GM21367 (cell line): ENCODE data around the gene DGCR6L.
"Not testable (repeated sequence)": the region's sequence is repeated elsewhere in the genome, so short reads cannot be mapped to it uniquely, and the experiment has no call there.

Source experiments
- ATAC-seq: cut with Tn5 transposase; IDR thresholded peaks from one replicate; pipeline ENCODE4 v1.9.1; 2021; ENCODE audit not compliant: unreplicated experiment

DGCR6L gene

GRCh38 chr22:20328569-20328930 is 8.7 kb upstream of the DGCR6L start:
- ATAC-seq = not testable (repeated sequence)

DNA sequence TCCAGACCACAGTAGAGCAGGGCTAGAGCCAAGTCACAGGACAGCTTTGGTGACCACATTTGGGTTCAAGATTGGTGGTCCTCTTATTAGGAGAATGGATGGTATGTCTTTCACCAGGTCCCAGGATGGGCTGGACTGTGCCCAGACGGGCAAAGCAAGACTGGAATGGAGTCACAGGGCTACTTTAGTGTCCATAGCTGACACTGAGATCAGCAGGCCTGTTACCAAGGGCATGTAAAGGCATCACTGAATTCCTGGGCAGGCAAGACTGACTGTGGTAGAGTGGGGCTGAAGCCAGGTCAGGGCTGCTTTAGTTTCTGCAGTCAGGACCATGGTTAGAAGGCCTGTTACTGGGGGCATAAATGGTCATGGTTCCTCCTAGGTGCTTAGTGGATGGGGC is 6.1 kb upstream of the DGCR6L start:
- ATAC-seq = not testable (repeated sequence)

DNA sequence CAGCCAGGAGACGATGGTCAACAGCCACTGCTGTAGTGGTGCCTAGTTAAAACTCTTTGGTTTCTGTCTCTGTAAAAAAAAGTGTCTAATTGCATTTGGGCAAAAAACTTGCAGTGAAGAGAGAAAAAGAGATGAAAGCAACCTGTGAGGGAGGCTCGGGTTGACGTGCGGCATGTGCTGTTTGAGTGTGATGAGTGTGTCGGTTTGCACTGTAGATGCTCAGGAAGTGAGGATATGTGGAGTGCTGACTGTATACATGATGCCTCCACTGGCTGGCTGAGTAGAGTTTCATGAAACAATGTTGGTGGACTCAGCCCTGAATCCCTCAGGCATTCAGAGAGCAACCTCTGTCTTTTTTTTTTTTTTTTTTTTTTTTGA is 4.3 kb upstream of the DGCR6L start:
- ATAC-seq = no peak

DNA sequence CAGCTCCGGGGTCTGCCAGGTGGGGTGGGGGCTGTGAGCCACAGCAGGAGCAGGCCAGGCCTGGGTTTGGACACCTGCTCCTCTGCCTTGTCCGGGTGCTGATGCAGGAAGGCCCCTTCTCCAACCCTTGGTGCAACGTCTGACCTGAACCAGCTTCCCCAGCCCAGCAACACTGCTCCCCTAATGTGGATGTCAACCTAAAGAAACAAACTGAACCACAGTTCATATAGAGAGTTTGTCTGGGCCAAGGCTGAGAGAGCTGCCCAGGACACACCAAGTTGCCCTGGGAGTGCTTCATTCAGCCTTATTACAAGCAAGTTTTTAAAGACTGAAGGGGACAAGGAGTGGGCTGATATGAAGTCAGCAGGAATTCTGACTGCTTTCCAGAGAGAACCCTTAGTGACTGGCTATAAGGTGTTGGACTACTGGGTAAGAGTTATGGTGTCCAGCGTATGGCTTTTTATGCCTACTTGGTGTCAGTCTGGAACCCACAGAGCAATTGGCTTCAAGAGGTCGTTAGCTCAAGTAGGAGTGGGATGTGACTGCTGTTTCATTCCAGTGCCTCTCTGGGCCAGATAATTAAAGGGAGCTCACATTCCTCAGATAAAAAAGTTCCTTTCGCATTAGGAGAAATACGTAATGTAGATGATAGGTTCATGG is 1.8 kb upstream of the DGCR6L start:
- not testable (repeated sequence) for ATAC-seq

- not testable (repeated sequence) for ATAC-seq
These were observed 1.0 kb upstream of the DGCR6L start for GRCh38 chr22:20320659-20321551.

DNA sequence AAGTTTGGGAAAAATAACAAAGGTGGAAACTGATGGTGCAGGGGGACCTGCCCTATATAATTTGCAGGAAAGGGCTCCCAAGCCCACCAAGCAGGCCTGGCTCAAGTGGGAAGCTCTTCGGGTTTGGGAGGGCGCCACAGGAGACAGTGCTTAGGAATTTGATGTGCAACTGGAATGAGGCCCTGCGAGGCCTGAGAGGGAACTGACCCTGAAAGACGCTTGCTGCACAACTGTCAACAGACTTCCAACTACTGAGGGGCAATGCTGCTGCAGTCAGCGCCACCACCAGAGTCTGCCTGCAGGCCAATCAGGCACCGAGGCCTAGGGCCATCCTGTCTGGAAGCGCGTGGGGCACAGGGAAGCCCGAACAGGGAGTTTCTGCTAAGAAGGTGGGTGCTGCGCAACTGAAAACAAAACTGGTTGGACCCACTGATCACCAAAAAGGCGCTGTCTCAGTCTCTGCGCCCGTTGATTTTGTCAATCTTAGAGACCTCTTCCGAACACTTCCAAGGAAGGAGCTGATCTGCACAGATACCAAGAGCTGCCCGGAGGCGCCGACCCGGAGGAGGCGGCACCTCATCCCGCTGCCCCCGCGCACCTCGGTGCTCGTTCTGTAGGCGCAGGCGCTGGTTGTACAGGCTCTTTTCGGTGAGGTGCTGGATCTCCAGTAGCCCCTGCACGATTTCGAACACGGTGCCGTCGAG is 667 bp downstream of the DGCR6L start:
- ATAC-seq = peak; percentile 10

GRCh38 chr22:20318043-20318688 is 1.7 kb downstream of the DGCR6L start:
- ATAC-seq = not testable (repeated sequence)

- not testable (repeated sequence) for ATAC-seq
These were observed 2.3 kb downstream of the DGCR6L start for GRCh38 chr22:20317402-20318042.

DNA sequence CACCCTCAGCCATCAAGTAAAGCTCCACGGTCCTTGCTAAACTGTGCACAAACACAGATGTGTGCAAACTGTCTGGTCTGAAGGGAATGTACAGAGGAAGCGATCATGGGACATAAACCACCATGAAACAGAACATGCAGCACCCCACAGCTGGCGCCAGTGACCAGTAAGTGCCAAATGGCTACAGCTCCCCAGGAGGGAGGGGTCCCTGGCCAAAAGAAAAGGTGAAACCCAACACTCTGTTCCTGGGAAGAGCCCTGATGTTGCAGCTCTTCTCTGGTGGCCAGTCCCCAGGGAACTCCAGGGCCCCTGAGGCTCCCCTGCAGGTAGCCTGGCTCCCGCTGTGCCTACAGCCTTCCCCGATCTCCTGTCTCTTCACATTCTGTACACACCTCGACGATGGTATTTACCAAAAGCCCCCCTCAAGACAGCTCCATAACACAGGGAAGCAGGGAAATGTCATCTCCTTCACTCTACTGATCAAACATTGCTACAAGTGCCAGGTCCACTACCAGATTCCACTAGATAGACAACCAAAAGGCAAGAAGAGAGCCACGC is 2.9 kb downstream of the DGCR6L start:
- no peak for ATAC-seq

DNA sequence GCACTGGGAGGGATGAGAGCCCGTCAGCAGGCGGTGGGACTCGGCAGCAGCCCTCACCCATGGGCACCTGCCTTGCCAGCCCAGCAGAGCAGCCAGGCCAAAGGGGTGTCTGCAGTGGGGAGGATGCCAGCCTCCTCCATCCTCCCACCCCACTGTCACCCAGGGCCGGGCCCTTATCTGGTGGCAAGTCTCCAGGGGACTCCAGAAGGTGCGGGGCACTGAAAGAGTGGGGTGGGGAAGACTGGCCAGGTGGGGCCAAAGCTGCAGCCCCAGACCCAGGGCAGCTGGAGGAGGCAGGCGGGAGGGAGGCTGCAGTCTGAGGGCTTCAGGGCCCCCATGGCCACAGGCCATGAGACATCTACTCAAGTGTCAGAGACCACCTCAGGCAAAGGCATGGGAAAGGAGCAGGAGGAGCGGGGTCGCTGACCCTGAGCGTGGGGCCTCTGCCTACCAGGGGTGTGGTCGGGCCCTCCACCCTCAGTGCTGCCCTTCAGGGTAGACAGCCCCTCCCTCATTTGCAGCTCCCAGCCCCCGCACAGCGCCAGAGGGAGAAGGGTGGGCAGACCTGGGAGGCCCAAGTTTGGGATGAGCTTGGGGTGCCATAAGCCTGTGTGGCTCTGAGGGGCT is 3.5 kb downstream of the DGCR6L start:
- ATAC-seq = no peak

- ATAC-seq = no peak
These were observed 4.3 kb downstream of the DGCR6L start for GRCh38 chr22:20315337-20316216.

DNA sequence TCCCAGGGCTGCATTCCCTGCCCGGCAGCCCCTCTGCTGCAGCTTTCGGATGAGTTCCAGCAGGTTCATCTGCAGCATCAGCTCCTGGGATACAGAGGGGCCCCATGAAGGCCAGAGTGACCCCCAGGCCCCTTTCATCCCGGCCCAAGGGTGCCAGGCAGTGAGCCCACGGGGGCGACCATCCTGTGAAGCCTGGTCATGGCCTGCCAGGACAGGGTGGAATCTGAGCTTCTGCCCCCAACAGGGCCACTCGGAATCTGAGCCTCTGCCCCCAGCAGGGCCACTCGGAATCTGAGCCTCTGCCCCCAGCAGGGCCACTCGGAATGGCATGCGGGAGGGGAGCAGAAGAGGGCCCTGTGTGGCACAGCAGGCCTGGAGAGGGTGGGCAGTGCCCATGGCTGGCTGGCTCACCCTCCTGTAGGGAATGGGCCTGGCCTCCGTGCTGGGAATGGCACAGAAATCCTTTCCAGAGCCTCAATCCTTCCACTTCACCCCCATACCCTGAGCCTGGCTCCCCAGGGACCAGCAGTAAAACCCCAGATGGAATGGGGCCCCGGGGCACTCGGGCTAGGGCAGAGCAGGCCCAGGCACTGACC is 5.0 kb downstream of the DGCR6L start:
- not testable (repeated sequence) for ATAC-seq

DNA sequence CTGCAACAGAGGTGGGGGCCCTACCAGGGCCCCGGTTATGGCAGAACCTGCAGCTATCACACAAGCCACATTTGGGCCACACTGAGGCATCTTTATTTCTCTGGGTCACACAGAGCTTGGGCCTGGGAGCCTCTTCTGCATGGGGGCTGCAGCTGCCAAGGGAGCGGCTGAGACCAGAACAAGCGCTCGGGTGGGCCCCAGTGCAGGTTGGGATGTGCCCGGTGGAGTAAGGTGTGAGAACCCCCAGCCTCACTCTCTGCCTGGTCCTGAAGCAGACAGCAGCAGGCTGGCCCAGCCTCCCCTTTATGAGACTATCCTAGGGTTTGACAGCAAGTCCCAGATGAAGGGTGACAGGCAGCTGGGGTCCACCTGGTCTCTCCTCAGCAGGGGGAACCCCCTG is 5.7 kb downstream of the DGCR6L start:
- not testable (repeated sequence) for ATAC-seq

DNA sequence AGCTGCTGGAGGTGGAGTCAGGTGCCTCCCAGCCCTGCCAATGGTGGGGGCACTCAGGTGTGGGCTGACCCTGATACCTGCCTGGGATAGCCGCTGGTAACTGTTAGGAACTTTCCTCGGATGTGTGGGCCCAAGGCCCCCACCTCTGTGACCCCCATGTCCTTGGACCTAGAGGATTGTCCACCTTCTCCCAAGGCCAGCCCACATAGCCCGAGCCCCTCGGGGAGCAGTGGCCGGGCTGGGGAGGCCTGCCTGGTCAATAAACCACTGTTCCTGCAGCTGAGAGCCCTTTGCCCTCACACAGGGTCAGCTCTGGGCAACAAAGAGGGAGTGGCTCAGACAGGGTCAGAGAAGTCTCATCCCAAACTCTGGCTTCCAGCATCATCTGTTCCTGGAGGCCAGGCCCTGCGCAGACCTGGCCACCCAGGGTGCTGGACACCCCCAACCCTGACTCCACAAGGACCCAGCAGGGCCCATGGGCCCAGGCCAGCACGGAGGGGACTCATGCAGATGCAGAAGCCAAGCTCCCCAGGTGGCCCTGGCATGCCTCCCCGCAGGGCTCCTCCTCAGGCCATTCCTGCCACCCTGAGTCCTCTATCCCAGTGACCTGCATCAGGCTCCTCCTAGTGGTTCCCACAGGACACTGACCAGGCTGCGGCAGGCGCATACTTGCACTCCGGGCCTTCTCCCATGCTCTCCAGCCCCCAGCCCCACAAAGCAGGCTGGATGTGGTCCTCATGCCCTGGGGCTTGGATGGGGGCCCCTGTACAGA is 6.4 kb downstream of the DGCR6L start:
- ATAC-seq = not testable (repeated sequence)

DNA sequence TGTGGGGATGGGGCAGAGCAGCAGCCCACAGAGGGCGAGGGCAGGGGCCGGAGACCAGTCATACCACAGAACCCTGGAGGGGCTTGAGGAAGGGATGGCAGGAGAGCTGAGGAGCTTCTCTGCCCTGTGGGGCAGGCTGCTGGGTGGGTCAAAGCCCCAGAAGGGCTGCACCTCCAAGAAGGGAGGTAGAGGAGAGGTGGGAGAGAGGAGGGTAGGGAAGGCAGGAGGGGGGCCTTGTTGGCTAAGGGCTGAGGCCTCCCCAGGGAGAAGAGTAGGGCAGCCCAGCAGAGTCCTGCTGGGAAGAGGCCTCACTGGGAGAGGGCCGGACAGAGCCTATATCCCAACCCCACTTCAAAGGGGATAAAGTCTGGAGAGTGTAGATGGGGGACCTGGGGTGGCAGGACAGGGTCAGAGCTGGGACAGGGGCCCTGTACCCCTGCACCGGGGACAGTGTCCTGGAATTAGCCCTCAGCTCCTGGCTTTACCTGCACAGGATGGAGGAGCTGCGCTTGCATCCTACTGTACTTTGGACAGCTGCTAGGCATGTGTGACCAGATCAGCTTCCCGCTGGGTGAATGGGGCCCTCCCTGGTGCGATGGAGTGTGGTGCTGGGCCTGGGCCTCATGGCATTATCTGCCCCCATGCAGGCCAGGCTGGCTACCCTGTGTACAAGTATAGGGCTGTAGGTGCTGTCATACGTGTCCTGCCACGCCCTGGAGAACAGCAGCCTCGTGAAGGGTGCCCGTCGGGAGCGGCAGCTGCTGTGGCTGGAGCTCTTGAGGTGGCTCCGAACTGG is 7.3 kb downstream of the DGCR6L start:
- no peak for ATAC-seq

DNA sequence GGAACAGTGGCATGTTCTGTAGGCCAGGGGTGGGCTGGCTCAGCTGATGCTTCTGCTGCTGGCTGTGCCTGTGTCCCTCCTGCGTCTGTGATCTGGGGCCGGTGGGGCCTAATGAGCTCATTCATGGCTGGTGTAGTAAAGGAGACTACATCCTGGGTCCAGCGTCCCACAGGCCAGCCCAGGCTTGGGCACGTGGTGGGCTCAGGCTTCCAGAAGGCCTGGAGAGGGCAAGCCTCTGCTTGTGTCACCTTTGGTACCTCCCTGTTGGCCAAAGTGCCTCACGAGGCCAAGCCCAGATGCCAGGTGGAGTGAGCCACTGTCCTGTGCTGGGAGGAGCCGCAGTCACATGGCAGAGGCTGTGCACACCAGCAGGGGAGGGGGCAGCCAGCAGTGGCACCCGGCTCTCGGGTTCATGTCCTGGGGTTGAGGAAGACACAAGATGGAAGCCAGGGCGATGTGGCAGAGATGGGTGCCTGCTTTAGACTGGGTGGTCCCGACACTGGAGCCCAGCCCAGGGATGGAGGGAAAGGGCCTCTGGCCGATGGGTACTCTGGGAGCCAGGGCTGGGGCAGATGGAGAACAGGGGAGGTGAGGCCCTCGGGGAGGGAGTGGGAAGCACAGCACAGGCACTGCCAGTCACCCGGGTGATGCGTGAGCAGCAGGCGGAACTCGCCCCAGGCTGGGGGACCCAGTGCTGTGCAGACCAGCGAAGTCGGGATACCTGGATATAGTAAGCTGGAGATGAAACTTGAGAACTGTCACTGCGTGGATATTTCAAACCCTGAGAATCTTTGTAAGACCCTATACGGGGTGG is 8.4 kb downstream of the DGCR6L start:
- not testable (repeated sequence) for ATAC-seq
